HG02610 (cell line): ENCODE measurements around the gene FAM107B.

Source experiments
- ATAC-seq: cut with Tn5 transposase; IDR thresholded peaks from one replicate; pipeline ENCODE4 v1.9.1; 2021; ENCODE audit warnings: mild to moderate bottlenecking, moderate library complexity; ENCODE audit not compliant: unreplicated experiment

The FAM107B gene

DNA sequence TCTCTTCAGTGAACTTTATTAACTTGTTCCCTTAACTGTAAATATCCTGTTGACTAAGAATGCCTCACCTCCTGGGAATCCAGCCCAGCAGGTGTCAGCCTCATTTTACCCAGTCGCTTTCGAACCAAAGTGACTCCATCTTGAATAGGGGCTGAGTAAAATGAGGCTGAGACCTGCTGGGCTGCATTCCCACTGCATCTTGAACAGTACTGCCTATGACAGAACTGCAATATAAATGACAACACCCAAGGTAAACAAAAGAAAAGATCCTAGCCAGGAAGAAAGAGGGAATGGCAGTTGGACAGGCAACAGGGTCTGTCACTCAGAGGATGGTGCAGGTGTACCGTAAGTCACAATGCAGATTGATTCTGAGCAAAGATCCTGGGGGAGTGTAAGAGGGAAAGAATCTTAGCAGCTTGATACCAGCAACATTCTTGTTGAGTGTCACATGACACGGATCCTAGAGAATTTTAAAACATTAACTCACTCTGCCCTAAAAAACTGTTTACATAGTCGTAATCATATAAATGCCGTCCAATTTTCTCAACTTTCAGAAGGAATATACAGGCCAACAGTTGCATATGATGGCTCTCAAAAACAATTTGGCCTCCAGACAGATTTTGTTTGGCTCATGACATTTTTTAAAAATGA is 4.4 kb upstream of the FAM107B start:
- no peak for ATAC-seq

DNA sequence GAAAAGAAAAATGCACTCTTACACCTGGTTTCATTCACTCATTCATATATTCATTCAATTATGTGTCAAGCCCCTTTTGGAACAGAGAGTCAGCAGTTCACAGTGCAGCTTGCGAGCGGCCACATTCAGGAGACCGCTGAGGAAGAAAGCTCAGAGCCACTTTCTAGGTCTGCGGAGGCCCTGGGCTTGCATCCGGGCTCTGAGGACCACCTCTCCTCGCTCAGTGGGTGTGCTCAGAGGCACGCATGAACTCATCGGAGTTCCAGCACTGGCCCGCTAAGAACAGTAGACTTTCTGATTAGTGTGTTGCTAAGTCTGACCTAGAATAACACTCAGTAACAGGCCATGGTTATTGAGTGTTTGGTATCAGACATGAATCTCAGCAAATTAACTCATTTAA is 1.8 kb upstream of the FAM107B start:
- ATAC-seq, result no peak

DNA sequence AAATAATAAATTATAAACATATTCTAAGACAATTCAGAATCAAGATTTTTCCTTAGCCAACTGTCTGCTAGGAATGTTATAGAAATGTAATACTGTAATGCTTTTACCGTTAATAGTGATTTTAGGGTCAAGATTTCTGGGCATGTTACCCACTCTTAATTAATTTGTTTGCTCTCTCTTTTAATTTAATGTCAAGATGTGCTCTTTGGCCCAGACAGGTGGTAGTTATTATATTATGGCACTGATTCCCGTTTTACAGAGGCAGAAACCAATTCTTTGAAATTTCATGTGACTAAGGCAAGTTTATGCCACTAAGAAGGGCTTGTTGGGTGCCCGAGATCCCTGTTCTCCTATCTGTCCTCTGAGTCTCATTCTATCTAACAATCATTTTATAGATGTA is 959 bp upstream of the FAM107B start:
- no peak for ATAC-seq

DNA sequence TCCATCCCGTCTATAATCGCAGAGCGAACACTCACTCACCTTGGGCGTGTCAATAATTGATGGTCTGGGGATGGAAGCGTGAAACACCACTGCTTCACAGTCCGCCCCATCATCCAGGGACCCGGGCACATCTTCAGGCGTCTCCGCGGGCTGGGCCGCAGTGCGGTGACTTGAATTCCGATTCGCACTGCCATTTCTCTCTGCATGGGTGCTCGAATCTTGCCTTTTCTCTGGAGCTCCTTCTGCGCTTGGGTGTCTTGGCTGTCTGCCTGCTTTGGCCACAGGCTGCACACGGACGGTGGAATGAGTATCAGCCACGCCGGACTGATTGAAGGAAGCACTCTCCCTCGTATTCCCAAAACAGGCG is 500 bp downstream of the FAM107B start:
- no peak for ATAC-seq

DNA sequence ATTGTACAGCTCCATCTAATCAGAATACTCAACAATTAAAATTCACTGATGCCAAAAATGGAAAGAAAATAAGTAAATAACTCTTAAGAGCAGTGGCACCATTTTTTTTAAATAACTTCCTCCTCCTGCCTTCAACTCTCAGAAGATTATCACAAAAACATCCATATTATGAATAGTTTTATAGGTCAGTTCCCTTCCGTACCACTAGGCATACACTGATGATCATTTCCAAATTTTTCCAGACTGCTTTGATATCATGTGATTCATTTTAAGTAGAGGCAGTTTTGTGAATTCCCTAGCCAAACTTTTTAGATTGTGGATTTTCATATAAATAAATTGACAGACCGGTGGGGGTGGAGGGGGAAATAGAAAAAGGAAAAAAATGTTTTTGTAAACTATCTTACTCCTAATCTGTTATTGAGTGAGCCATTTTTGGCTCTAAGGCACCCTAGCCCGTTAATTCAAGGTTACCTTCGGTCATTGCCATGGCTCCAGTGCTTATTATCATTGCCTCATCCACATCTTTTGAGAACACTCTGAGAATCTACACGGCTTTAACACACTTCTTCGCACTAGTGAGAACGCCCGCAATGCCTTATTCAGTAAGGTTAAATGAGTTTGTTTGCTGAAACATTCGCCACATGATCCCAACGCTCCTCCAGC is 1.0 kb downstream of the FAM107B start:
- ATAC-seq, result no peak

DNA sequence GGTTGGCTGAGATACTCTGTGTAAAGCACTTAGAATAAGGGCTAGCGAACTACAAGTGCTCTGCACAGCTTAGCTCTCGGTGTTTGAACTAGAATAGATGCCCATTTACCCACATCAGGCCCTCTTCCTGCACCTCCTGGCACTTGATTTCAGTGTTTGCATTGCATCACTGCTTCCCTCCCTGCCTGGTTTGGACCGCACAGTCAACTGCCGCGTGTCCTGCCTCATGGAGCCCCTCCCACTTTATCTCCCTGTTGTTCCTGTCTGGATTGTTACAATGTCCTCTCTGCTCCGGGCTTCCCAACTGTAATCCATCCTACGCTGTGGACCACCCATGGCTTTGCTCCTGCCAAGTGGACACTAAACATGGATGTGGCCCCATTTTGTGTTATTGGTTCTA is 2.3 kb downstream of the FAM107B start:
- ATAC-seq, result no peak

DNA sequence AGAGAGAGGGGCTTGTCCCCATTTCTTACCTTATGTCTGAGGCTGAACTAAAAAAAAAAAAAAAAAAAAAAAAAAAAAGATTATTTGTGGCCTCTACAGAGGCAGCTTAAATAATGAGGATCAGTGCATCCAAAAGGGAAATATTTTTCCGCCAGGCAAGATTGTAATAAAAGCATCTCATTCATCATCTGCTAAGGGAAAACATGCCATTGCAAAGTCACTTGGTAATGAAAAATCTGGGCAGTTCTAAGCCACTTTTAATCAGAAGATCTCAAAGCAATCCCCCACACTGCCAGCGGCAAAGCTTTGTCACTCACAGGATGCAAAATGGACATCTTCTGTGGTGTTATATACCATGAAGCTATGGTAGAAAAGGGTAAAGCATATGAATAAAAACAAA is 3.8 kb downstream of the FAM107B start:
- no peak for ATAC-seq

DNA sequence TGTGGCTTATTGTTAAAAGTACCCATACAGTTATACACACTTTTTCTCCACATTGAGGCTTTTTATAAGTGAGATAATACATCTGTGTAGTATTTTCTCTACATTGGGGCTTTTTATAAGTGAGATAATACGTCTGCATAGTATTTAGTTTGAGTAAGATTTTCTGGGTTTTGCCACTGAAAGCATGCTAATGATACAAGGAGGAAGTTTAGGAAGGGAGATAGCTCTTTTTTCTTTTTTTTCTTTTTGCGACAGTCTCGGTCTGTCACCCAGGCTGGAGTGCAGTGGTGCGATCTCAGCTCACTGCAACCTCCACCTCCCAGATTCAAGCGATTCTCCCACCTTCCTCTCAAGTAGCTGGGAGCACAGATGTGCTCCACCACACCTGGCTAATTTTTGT is 13.3 kb downstream of the FAM107B start:
- ATAC-seq, result no peak

DNA sequence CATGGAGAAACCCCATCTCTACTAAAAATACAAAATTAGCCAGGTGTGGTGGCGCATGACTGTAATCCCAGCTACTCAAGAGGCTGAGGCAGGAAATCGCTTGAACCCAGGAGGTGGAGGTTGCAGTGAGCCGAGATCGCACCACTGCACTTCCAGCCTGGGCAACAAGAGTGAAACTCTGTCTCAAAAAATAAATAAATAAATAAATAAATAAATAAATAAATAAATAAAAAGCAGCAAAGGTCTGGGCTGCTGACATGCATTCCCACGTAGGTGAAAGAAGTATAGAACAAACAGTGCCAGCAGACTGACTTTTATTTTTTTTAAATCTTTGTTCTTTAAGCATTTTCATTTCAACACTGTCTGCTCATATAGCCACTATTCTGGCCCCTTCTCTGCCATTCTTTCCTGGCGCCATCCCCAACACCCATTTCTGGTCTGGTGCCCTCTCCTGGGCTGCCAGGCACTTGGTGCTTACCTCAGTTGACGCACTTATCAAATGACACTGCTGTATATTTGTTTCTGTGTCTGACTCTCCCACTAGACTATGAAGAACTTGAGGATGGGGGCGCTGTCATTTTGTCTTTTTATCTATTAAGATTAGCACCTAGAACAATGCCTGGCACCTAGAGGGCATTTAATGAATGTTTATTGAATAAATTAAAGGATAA is 15.6 kb downstream of the FAM107B start:
- ATAC-seq, result no peak

DNA sequence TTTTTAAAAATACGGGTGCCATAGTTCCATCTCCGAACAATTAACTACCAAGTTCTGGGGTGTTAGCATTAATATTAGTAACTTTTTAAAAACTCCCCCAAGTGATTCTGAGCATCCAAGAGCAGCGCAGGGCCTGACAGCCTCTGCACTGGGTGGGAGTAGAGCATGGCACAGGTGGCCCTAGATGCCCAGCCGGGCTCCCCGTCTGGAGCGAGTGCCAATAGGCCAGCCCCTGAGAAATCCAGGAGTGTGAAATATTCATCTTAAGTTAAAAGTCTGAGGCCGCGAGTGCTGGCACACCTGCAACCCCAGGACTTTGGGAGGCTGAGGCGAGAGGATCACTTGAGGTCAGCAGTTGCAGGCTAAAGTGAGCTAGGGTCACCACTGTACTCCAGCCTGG is 16.2 kb downstream of the FAM107B start:
- no peak for ATAC-seq

DNA sequence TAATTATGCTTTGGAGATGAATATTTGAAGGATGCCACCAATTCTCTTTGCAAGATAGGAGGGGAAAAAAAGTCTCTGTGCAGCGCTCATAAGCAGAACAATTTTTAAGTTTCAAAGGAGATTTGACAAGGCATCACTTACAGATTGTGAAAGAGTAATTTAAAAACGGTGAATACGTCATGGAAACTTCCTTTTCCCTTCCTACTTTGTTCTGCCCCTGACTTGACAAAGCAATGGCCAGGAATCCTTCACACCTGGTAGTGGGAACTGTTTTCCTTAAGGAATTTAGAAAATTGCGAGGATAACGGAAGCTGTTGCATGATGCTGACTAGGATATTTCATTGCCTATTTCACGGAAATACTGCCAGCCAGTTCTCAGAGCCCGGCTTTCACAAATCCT is 16.7 kb downstream of the FAM107B start:
- ATAC-seq, result no peak

DNA sequence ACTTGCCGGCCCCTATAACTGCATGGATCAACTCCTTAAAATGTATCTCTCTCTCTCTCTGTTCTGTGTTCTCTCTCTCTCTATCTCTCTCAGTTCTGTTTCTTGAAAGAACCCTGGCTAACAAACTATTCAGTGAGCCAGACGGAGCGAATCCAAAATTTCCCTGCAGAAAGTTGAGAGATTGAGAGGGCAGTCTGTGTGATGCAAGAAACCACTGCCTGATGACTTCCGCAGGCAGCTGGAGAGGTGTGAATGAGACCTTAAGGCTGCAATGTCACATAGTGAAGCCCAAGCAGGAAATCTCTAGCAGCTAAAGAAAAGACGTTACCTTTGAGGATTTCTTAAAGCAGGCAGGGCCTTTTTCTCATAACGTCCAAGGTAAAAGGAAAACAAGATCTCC is 17.3 kb downstream of the FAM107B start:
- no peak for ATAC-seq

DNA sequence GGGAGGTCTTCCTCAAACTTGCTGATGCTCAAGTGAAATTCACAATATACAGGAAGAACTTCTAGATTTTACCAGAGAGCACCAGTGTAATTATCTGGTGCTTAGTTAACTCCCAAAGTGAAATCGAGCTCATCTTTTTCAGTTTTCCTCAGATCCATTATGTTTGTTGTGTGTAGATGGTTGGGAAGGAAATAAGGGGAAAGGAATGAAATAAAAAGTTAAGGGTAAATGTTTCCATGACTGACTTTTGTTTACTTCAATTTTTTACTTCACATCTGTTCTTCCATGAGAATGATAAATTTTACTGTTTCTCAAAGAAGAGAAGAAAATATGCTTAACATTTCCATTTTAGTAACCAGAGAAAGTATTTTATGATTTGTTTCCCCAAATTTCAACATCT is 21.3 kb downstream of the FAM107B start:
- no peak for ATAC-seq

DNA sequence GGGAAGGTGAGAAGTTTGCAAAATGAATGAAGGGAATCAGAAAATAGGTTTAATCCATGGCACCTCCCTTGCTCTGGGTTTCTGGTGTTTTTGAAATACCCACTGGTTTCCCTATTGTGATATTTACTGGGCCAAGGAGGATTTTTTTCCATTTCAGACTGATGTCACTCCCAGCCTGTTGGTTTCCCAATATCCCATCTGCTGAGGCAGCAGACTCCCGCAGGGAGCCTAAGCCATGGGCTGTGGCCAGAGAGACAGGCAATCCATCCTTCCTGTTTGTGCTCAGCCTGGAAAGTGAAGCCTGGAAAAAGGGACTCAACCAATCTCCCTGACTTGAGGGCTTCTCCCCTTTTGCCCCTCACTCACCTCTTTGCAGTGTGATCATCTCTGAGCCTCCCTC is 22.8 kb downstream of the FAM107B start:
- no peak for ATAC-seq

DNA sequence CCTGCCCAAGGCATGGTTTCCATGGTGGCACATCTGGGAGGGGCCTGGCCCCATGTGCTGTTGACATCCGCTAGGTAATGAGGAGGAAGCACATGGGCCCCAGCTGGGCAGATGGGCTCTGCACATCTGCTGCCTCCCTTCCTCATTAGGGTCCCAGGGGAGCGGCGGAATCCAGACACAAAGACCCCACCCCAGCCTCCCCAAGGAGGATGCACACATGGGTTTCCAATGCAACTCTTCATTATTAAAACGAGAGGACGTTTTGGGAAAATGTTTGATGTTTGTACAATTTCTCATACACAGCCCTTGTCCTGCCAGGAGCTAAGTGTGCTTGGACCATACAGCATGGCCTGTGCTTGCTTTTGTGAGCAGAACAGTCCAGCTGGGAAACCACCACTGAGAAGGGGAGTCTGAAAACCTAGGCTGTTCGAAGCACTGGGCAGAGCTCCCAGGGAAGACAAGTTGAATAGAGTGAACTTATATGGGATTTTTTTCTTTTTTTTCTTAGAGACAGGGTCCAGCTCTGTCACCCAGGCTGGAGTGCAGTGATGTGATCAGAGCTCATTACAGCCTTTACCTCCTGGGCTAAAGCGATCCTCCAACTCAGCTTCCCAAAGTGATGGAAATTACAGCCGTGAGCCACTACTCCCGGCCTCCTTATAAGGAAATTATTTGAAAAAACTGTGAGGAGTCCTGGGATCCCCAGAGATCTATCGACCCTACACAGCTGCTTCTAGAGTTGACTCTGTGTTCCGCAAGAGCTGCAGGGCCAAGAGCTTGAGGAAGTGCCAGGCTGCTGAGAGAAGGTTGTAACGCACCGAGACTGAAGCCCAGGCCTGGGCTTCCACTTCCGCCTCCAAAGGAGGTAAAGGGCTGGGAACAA is 23.4 kb downstream of the FAM107B start:
- peak; percentile 83 for ATAC-seq

DNA sequence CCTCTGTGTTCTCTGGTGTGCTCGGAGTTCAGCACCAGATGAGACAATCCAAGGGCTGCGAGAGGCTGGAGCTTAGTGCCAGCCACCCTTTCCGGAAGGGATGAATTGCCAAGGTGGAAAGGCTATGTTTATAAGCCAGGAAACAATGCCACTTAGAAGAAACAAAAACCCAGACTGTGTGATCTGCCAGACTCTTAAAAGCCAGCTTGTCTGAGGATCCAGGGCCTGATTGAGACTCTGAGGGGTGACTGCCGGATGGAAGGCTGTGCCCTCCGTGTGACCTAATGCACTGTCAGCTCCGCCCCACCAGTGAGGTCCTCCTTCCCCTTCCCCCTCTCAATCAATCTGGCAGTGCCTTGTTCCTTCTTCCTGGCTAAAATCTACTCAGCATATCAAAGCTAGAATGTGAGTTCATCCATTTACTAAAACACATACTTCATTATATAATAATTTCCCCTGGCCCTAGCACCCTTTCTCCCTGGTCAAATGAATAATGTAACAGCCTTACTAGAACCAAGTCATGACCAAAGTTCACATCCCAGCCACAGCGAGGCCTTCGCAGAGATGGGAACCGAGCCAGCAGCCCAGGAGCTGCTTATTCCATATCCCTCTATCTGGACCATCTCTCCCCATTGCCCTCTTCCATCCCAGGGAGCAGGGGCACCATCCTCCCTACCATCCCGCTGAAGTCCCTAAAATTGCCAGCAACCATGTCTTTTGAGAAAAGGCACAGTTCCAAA is 25.5 kb downstream of the FAM107B start:
- ATAC-seq, result no peak

DNA sequence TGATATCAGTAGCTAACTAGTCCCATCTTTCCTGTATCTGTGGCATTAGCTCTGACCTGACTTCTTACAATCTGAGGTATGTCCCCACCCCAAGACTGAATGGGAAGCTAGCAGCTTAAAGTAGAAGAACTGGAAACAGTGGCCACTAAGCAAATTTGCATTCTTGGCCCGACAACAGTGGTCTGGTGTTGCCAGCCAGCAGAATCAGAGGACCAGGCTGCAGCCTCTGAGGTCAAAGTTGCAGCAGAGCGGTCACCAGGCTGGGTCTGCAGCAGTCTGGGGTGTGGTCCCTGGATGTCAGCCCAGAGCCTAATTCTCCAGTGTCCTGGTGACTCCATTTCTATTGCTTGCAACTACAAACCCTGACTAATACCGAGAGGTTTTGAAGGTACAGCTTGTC is 26.3 kb downstream of the FAM107B start:
- no peak for ATAC-seq

DNA sequence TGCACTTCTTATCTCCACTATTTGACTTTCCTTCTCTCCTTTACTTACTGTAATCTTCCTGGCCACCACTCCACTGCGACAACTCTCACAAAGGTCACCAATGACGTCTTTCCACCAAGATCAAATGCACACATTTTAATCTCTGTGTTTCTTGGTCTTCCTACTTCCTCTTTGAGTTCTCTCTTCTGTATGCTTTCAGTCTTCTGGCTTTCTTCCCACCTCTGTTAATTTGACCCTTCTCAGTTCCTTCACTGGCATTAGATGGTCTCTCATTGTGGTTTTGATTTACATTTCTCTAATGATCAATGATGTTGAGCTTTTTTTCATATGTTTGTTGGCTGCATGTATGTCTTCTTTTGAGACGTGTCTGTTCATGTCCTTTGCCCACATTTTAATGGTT is 31.9 kb downstream of the FAM107B start:
- peak; percentile 91 for ATAC-seq

DNA sequence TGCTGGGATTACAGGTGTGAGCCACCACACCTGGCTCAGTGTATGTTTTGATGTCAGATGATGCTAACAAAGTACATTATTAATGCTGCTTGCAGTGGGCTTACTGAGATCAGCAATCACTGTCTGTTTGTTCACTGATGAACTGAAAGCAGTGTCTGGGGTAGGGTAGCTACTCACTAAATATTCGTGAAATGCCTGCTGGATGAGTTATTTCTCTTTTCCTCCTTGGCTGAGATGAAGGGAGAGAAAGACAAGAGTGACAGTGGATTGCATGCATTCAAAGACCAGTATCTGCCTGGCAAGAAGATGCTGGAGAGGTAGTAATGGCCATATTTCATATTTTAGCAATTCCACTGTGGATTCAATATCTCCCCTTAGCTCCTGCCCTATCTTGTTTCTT is 32.3 kb downstream of the FAM107B start:
- ATAC-seq, result peak; percentile 19

DNA sequence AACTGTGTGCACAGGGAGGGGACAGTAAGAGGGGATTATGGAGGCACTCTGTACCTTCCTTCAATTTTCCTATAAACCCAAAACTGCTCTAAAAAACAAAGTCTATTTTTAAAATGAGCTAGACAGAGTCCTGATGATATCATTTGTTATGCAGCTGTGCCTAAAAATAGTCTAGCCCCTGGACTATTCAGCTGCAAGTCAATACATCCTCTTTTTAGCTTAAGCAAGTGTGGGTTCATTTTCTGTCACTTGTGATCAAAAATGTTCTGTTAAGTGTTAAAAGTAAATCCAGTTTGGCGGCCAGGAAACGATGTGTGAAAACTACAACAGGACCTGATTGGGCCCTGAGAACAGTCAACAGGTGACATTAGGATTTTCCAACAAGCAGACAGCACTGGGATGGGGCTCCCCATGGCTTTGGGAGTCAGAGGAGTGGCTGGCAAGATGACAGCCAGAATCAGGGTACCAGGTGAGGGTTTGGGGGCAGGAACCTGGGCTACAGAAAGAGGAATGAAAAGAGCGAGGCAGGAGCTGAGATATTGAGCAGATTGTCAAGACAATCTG is 33.9 kb downstream of the FAM107B start:
- ATAC-seq, result peak; percentile 52
